HEK293T (cell line): Measurements from ENCODE around the gene IQCN.

Experiments
- BHLHE40 ChIP-seq: fragments of 450-650 bp; IDR thresholded peaks from 2 replicates; pipeline ENCODE4 v1.6.1; 2016; ENCODE audit warnings: mild to moderate bottlenecking, moderate library complexity, borderline replicate concordance
- HDGF ChIP-seq: fragments of 450-650 bp; IDR thresholded peaks from 2 replicates; pipeline ENCODE4 v1.6.1; 2017; ENCODE audit warnings: antibody characterized with exemption, borderline replicate concordance
- SP1 ChIP-seq: fragments of 450-650 bp; IDR thresholded peaks from 2 replicates; pipeline ENCODE4 v1.6.1; 2017
- TARDBP ChIP-seq: fragments of 450-650 bp; IDR thresholded peaks from 2 replicates; pipeline ENCODE4 v1.6.1; 2016

DNA sequence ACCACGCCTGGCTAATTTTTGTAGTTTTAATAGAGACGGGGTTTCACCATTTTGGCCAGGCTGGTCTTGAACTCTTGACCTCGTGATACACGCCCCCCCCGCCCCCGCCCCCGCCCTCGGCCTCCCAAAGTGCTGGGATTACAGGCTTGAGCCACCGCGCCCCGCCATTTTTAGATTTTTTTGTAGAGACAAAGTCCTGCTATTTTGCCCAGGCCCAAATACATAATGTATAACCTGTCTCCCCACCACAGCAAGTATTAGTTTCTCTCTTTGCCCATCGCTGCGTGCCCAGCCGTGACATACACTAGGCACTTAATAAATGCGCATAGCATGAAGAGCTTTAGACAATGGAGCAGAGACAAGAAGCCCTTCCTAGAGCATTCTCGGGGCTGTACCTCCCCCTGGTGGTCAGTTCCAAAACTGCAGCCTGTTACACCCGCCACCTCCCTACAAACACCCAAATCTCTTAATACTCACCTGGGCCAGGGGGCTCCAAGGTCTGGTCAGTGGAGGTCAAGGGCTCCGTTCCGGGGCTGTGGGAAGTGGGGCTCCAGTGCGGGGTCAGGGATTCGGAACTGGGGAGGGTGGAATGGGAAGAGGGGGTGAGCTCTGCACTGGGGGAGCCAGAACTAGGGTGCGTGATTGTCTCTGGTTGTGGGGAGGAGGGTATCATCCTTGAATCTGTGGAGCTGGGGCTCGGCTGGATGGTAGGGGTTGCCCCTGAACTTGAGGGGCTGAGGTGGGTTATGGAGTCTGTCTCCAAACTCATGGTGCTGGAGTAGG is 22.5 kb downstream of the IQCN start:
- TF ChIP-seq BHLHE40 (no peak), SP1 (no peak), TARDBP (no peak), HDGF (no peak)
